CD4-positive, alpha-beta T cell treated with Interleukin-10 for 1 hour (primary cell): ENCODE measurements around the gene ASXL1.
"Not testable (repeated sequence)": the region's sequence is repeated elsewhere in the genome, so short reads cannot be mapped to it uniquely, and the experiment has no call there.

Source experiments
- DNase-seq: peaks from one replicate; pipeline ENCODE4 v3.0.0-alpha.2; 2020

ASXL1 gene

DNA sequence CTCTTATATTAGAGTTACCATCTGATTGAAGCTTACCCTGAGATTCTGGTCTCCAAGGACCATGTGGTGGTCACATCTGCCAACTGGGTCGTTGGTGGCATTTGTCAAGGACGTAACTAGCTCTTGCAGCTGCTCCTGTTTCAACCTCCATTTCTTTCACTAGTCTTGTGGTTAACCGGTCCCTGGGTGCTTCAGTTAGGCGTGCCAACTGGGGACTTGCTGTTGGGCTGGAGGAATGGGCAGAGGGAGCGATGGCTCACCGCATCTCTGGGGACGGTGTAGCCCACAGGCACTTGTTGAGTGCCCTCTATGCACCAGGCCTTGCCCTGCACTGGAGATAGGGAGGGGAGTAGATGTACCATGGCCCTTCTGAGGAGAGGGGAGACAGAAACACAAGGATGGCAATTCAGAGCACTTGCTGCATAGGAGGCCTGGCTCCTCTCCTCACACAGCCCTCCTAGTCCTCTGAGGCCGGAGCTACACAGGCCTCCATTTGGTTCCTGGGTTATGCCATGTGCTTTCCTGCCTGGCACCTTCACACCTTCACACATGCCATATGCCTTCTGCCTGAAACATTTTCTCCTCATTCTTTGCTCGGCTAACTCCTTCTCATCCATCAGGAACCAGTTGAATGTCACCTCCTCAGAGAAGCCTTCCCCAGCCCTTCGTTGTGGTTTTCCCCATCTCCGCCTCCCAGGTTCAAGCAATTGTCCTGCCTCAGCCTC is 20.0 kb upstream of the ASXL1 start:
- DNase-seq = no peak

DNA sequence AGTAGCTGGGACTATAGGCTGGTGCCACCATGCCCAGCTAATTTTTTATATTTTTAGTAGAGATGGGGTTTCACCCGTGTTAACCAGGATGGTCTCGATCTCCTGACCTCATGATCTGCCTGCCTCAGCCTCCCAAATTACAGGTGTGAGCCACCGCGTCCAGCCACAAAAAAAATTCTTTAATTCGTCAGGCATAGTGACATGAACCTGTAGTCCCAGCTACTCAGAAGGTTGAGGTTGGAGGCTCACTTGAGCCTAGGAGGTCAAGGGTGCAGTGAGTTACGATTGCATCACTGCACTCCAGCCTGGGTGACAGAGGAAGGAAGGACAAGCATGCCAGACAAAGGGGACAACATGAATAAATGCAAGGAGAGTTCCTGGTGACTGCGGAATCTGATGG is 19.5 kb upstream of the ASXL1 start:
- no peak for DNase-seq

DNA sequence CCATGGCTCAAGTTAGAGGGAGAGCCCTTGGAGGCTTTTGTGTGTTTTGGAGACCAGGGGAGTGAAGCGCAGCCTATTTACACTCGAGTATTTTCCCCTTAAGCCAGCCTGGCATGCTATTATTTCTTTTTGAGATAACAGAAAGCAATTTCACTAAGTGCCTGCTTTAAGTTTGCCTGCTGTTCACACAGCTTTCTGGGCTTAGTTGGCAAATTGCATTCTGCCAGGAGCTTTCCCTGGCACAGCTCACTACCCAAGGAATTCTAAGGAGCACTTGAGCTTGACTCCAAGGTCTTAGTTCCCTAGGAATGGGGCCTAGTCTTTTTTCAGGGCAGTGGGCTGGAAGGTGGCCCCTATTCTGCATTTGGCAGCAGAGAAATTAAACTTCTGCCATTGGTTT is 19.0 kb upstream of the ASXL1 start:
- DNase-seq = no peak

DNA sequence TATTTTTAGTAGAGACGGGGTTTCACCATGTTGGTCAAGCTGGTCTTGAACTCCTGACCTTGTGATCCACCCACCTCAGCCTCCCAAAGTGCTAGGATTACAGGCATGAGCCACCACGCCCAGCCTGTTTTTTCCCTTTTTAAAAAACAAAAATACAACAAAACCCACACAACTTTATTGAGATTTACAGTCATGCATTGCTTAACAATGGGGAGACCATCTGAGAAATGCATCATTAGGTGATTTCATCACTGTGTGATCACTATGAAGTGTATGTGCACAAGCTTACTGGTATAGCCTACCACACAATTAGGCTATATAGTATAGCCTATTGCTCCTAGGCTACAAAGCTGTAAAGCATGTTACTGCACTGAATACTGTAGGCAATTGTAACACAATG is 17.1 kb upstream of the ASXL1 start:
- DNase-seq = not testable (repeated sequence)

- no peak for DNase-seq
Measured at GRCh38 chr20:32343439-32343838, 14.7 kb upstream of the ASXL1 start.

DNA sequence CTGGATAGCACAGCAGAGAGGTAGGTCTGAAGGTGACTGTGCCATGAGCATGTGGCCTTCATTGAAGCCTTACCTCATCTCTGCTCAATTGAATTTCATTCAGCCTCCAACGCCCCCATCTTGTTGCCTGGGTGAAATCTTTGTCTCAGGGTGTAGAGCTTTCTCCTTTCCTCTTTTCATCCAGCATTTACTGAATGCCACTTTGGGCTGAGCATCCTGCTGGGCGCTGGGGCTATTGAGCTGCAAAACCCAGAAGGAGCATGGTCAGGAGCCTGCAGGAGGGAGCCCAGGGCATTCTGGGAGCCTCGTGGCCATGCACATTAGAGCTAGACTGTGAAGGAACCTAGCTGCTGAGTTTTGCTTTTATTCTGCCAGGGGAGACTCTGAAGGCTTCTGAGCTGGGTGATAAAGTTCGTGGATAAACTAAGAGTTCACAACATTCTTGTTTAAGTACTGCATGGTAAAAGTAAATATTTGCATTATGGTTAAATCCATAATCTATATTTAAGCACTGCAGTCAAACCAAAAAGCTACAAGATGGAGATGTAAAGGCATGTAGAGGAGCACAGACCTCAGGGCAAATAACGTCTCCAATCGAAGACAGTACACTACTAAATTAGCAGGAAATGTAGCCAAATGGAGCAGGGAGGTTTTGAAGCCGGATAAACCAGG is 13.2 kb upstream of the ASXL1 start:
- DNase-seq = no peak

DNA sequence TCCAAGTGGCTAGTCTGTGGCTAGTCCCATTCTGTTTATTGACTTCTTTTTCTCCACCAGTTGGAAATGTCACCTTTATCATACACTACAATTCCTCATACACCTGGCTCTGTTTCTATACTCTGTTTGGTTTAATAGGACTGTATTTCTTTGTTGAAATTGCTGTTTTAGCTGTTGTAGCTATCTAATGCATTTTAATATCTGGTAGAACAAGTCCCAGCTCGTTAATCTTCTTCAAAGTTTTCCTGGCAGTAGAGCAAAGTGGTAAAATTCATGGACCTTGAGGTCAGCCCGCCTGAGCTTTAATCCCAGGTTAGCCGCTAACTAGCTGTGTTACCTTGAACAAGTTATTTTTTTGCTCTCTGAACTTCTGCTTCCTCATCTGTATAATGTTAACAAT is 9.9 kb upstream of the ASXL1 start:
- no peak for DNase-seq

DNA sequence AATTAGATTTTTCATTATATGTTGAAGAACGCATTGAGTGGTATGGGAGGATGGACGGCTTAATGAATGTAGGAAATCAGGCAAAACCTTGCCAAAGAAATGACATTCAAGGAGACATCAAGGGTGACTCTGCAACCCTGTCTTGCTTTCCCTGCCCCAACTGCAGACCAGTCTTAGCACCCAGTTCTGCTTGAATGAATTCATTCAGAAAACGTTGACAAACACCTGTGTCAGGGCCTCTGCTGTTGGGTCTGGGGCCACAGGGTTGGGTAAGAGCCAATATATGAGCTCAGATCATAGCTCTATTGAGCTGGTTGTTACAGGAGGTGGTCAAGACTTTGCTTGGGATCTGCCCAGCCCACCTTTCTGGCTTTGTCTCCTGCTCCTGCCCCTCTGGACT is 7.7 kb upstream of the ASXL1 start:
- no peak for DNase-seq

- DNase-seq = no peak
Measured at GRCh38 chr20:32352121-32352720, 5.9 kb upstream of the ASXL1 start.

DNA sequence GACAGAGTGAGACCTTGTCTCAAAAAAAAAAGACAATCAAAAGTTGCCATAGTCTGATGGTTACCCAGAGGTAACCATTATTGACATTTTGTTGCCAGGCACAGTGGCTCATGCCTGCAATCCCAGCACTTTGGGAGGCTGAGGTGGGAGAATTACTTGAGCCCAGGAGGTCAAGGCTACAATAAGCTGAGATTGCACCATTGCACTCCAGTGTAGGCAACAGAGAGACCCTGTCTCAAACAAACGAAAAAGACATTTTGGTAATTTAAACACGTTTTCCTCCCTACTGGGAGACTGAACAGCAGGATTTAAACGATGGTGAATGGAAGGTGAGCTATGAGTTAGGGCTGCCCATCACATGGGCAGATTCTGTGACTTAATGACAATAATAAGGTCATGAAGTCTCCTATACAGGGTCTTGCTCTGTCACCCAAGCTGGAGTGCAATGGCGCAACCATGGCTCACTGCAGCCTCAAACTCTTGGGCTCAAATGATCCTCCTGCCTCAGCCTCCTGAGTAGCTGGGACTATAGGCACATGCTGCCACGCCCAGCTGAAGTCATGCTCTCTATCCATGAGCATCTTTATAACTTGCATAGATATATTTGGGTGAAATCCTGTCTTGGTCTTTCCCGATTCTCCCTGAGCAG is 4.2 kb upstream of the ASXL1 start:
- DNase-seq = no peak

DNA sequence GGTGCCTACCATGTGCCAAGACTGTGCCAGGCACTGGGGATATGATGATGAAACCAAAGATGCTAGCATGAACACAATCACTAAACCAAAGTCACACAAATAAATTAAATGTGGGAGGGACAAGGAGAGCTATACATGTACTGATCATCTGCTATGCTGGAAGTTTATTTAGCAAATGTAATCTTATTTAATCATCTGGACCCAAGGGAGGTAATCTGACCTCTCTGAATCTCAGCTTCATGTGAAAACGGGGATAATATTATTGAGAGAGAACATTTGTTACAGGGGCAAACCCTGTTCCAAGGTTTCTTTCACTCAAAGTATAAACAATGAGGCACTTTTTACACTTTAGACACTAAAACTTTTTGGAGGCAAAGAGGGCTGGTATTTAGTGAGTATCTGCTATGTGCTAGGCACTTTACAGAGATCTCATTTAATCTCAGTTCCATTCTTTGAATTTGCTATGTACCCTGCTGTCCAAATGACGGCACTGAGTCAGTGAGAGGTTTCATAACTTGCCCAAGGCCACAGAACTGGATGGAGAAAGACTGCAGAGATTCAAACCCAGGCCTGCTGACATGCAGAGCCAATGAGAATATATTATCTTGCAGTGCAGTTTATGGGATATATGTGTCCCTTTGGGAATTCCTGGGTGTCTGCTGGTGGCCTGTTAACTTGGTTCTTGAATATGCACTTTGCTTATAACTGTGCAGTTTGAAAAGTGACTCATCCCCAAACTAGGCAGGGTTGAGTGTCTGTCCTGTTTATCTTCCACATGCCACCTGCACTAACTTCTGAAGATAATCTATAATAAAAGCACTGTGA is 3.3 kb upstream of the ASXL1 start:
- no peak for DNase-seq

- no peak for DNase-seq
Measured at GRCh38 chr20:32355417-32355841, 2.7 kb upstream of the ASXL1 start.

DNA sequence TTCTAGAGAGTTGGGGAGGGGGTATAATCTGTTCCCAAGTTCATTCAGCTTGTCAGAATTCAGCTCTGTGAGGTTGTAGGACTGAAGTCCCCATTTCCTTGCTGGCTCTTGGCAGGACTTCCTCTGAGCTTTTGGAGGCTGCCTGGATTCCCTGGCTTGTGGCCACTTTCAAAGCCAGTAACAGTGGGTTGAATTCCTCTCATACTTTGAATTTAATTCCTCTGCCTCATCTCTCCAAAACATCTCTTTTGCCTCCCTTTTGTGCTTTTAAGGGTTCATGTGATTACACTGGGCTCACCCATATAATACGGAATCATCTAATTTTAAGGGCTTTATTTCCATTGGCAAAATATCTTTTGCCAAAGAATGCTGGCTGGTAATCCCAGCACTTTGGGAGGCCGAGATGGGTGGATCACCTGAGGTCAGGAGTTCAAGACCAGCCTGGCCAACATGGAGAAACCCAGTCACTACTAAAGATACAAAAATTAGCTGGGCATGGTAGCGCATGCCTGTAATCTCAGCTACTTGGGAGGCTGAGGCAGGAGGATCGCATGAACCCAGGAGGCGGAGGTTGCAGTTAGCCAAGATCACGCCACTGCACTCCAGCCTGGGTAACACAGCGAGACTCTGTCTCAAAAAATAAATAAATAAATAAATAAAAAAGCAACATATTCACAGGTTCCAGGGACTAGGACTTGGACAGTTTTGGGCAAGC is 2.1 kb upstream of the ASXL1 start:
- DNase-seq = not testable (repeated sequence)

- DNase-seq = no peak
Measured at GRCh38 chr20:32356622-32357374, 1.3 kb upstream of the ASXL1 start.

- no peak for DNase-seq
Measured at GRCh38 chr20:32357375-32357868, 709 bp upstream of the ASXL1 start.

GRCh38 chr20:32358632-32358882 is 426 bp downstream of the ASXL1 start:
- no peak for DNase-seq

DNA sequence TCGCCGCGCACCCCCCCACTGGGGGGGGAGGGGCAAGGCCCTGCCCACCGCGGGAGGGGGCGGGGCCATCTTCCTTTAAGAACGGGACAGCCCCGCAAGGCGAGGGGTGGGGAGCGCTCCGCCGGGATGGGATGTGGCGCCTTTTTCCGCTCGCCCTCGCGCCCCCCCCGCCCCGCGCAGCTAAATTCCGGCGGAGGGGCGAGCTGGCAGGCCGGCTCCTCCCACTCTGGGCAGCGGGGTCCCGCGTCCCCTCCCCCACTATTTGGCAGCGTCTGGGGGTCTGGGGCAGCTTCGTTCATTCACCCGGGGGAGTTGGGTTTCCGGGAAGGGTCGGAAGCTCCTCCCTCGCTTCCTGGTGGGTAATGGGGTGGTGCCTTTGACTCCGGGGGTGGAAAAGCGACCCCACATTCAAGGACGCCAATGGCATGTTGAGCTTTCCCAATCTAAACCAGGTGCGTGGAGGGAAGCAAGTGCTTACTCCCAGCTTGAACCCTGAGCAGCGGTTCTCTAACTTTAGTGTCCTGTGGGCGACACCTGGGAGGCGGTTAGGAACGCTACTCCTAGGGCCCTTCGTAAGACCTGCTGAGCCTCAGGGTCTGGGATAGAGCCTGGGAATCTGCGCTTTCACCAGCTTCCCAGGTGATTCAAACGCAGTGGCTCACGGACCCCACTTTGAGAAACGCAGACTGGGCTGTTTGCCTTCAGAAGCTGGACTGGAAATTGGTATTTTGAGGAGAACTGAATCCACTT is 927 bp downstream of the ASXL1 start:
- peak; percentile 75 for DNase-seq

DNA sequence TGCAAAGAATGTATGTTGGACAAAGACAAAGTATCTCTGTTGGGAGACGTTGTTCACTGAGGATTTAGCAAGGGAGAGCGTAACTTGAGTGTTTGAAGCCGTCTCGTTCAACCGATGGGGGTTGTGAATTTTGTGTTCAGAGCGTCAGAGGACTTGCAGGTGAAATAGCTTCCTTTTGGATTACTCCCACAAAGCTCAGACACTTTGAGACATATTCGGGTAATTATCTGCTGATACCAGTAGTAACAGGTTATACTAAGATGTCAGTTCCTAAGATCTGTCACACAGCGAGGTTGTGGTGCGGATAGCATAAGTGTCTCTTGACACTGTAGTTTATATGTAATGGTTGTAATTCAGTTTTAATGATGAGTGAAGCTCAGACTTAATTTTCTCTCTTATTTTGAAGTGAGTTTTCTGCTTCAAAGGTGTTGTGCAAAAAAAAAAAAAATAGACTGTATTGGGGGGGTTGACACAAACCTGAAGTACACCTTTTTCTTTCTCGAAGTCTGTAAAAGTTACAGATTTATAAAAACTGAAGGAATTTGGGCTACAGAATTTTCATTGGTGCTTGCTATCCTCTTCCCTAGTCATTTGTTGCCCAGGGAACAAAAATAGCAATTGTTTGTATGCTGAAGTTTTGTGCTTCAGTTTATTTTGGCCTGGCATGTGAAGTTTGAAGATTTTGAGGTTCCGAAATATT is 1.7 kb downstream of the ASXL1 start:
- peak; percentile 31 for DNase-seq

GRCh38 chr20:32360333-32360634 is 2.2 kb downstream of the ASXL1 start:
- no peak for DNase-seq

DNA sequence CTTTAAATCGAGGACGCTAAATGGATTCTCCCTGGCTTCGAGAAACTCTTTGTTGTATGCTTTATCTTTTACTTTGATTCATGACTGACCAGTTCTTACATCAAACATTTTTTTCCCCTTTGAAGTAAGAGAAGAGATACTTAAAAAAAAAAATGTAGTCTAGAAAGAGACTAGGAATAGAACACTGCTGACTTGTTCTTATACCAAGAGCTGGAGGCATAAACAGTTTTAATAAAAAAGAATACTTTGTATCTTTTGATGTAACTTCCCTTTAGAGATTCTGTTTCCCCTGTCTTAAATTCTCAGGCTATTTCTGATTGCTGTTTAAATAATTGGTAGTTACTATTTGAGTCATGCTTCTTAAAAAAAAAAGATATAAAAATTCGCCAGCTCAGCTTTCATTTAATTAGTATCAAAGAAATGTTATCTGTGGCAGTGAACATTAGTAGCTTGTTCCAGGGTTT is 4.8 kb downstream of the ASXL1 start:
- no peak for DNase-seq
